HG03571 (cell line): ENCODE results near the gene VPS51.
"Not testable (repeated sequence)": the region's sequence is repeated elsewhere in the genome, so short reads cannot be mapped to it uniquely, and the experiment has no call there.

Source experiments
- ATAC-seq: cut with Tn5 transposase; IDR thresholded peaks from one replicate; pipeline ENCODE4 v1.9.1; 2021; ENCODE audit not compliant: unreplicated experiment

The VPS51 gene

DNA sequence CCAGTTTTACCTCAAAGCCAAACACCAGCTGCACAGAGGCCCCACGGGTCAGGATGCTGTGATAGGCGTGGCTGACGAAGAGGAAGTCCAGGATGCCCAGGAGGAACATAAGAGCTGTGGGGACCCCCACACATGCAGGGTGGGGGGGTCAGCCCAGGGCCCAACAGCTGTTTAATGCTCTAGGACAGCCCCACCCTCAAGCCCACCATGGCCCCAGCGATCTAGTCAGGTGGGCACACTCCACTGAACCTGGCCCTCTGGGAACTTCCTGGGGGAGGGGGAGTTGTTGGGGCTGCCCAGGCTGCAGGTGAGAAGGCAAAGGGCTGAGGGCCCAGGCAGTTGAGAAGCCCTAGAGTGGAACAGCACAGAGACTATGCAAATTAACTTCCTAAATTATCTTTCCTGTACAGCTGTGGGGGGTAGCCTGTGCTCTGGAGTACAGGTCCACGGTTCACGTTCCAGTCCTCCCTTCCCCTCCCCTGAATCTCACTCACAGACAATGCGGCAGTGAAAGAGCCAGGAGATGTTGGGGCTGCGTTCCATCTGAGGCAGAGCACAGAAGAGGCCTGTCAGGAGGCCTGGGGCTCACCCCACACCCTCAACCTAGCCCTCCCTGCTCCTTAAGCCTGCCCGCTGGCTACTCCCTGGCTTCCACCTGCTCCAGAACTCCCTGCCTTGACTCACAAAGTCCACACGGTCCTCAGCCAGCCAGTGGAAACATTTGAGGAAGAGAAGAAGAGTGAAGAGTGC is 36.4 kb downstream of the VPS51 start:
- ATAC-seq = peak; percentile 35

GRCh38 chr11:65132988-65133700 is 37.1 kb downstream of the VPS51 start:
- no peak for ATAC-seq

DNA sequence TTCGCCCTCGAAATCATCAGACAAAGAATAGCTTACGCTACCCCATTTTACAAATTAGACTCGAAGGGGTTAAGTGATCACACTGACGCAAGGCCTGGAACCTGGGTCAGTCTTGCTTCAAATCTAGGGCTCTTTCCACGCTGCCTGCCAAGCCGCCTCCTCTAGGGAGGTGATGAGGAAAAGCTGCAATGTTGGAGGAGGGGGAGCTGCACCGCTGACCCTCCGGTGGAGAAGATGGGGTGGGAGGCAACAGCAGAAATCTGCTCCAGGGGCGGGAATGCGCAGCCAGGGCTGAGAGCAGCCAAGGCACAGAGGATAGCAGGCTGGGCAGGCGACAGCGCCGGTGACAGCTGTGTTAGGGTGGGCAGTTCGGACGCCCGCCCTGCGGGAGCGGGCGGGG is 37.7 kb downstream of the VPS51 start:
- ATAC-seq = no peak

DNA sequence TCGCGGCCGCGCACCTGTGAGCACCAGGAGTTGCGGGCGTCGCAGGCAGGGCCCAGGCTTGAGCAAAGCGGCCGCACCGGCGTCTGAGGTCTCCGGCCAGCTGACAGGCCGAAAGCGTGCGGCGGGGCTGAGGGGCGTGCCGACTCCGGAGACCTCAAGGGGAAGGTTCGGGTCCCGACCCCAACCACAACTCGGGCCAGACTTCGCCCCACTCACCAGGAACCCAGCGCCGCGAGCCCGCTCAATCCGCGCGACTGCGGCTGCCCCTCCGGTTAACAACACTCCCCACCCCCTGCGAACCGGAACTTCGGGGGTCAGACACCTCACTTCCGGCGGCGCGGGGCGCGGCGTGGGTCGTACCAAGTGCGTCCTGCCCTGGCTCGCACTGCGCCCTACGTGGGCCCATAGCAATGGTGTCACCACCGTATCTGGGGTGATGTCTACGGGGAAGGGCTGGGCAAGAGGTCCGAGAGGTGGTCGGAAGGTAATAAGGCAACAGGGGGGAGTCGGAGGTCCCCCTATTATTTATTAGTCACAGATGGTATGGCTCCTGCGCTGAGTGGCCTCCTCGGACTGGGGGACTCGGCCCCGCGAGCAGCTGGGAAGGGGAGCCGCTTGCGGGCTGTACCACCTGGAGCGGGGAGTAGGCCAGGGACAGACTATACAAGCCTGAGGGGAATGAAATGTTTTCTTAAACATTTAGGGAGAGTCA is 38.4 kb downstream of the VPS51 start, which contains the start of gene SYVN1:
Gene SYVN1 (minus strand): TSS at position 280 of the 712 bp plus-strand sequence. CDS start 918 bp downstream, outside the sequence.
- ATAC-seq = peak; percentile 43

- ATAC-seq = peak; percentile 52
Observed at GRCh38 chr11:65134952-65135632, 39.1 kb downstream of the VPS51 start.

- ATAC-seq = no peak
Observed at GRCh38 chr11:65135633-65136145, 39.7 kb downstream of the VPS51 start.

GRCh38 chr11:65136515-65137096 is 40.6 kb downstream of the VPS51 start:
- ATAC-seq = no peak

DNA sequence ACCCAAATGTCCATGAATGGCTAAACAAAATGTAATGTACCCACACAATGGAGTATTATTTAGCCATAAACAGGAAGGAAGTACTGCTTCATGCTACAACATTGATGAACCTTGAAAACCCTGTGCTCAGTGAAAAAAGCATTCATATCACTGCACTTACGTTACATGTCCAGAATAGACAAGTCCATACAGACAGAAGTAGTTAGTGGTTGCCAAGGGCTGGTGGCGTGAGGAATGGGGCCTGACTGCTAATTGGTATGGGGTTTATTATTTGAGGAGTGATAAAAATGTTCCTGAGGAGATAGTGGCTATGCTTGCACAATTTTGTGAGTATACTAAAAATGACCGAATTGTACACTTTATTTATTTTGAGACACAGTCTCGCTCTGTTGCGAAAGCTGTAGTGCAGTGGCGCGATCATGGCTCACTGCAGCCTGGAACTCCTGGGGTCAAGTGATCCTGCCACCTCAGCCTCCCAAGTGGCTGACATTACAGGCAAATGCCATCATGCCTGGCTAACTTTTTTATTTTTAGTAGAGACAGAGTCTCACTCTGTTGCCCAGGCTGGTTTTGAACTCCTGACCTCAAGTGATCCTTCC is 46.0 kb downstream of the VPS51 start:
- no peak for ATAC-seq

DNA sequence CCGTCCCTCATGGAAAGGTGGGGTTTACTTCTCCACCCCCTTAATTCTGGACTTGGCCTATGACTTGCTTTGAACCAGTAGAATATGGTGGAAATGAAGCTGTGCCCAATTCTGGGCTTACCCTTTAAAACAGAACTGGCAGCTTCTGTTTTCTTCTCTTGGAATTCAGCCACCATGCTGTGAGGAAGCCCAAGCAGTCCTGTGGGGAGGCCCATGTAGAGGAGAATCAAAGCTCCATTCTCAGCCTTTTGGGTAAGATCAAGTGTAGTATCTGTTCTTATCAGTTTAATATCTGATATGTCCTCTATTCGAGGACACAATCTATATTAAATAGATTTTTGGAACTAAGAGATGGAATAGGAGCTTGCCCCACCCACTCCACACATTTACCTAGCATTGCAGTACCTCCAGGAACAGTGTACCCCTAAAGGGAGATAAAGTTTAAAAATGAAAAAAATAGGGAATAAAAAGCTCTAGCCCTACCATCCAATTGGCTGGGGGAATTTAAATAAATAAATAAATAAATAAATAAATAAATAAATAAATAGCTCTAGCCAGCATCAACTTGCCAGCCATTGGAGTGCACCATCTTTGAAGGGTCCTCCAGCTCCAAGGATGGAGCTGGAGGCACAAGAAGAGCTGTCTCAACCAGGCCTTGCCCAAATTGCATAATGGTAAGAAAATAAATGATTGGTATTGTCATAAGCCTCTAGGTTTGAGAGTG is 51.5 kb downstream of the VPS51 start:
- no peak for ATAC-seq

- ATAC-seq = no peak
Observed at GRCh38 chr11:65148657-65149056, 52.6 kb downstream of the VPS51 start.

- not testable (repeated sequence) for ATAC-seq
Observed at GRCh38 chr11:65150131-65150508, 54.1 kb downstream of the VPS51 start.

- no peak for ATAC-seq
Observed at GRCh38 chr11:65150509-65151299, 54.7 kb downstream of the VPS51 start.

DNA sequence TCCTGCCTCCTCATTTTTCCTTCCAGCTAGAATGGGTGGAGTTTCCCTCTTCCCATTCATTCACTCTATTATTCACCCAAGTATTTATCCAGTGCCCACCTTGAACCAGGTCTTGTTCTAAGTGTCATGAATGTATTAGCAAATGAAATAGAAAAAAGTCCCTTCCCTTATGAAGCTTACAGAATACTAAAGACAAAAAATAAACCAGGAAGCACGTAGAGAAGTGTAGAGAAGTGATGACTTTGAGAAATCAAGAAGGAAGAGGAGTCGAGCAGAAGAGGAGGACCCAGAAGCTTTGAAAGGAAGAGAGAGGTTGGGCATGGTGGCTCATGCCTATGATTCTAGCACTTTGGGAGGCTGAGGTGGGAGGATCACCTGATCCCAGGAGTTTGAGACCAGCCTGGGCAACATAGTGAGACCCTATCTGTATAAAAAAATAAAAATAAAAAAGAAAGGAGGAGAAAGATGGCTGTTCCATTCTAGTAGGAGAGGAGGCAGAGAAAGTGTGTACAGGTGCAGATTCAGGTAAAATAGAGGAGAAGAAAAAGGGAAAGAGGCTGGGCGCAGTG is 55.4 kb downstream of the VPS51 start:
- ATAC-seq = no peak

DNA sequence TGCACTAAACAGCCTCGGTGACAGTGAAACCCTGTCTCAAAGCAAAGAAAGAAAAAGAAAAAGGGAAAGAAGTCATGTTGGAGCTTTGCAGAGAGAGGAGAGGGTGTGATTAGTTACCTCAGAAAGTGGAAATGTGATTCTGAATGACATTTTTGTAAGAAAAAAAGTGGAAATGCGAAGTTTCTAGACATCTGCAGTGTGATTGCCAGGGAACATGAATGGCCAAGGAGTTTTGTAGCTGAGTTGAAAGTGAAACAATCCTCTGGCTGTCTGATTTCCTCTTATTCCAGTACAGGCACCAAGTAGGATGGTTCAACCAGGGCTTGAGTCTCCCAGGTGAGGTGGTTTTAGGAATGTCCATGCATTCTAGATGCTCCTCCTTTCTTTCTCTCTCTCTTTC is 56.1 kb downstream of the VPS51 start:
- no peak for ATAC-seq

DNA sequence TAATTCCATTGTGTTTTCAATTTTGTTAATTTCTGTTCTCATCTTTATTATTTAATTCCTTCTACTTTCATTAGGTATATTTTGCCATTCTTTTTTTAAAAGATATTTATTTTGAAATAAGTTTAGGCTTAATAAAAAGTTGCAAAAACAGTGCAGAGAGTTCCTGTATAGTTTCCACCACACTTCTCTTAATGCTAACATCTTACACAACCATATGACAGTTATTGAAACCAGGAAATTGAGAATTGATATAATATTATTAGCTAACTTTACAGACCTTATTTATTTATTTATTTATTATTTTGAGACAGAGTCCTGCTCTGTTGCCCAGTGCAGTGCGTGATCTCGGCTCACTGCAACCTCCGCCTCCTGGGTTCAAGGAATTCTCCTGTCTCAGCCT is 60.2 kb downstream of the VPS51 start:
- no peak for ATAC-seq

DNA sequence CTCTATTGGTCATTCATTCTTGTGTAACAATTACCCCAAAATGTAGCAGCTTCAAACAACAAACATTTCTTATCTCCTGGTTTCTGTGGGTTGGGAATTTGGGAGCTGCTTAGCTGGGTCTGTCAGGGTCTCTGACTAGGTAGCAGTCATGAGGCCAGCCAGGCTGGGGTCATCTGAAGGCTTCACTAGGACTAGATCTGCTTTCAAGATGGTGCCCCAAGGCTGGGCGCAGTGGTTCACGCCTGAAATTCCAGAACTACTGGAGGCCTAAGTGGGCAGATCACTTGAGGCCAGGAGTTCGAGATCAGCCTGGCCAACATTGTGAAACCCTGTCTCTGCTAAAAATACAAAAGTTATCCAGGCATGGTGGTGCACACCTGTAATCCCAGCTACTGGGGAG is 60.9 kb downstream of the VPS51 start:
- ATAC-seq = no peak

DNA sequence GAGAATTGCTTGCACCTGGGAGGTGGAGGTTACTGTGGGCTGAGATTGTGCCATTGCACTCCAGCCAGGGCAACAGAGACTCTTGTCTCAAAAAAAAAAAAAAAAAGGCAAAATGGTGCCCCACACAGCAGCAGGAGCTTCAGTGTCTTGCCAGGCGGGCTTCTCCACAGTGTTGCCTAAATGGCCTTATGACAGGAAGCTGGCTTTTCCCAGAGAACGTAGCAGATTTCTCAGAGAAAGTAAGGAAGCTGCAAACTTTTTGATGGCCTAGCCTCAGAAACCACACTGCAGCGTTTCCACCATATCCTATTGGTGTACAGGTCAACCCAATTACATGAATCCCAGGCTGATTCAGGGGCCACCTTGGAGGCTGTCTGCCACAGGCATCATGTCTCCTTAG is 61.3 kb downstream of the VPS51 start:
- ATAC-seq = no peak

DNA sequence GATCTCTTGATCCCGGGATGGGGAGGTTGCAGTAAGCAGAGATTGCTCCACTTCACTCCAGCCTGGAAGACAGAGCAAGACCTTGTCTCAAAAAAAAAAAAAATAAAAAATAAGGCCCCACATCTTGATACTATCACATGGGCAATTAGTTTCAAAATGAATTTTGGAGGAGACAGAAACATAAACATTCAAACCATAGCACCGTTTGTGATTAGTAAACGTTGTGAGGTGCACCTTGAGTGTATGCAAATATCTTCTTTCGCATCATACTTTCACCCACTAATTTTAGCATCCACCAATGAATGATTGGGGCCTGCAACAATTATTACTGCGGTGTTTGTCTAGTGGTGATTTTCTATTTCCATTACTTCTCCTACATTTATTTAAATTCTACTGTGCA is 63.0 kb downstream of the VPS51 start:
- peak; percentile 76 for ATAC-seq
